NB4 (cell line): ENCODE measurements around the gene CACYBP.
A peak's percentile ranks its signal among the peaks of the same experiment; 100 is the strongest.

Experiments used
- DNase-seq: peaks from one replicate; pipeline ENCODE4 v3.0.0; 2010; ENCODE audit warnings: low read depth
- H3K4me3 ChIP-seq: one replicate; pipeline ENCODE4 v1.5.1; 2011; ENCODE audit warnings: mild to moderate bottlenecking, low read depth, low read length, moderate library complexity
- CTCF ChIP-seq: IDR thresholded peaks from one replicate; pipeline ENCODE4 v1.5.1; 2012; ENCODE audit warnings: low read depth, low read length
- MAX ChIP-seq: IDR thresholded peaks from 2 replicates; pipeline ENCODE4 v1.6.1; 2011; ENCODE audit warnings: low read depth, low read length
- MYC ChIP-seq: IDR thresholded peaks from 2 replicates; pipeline ENCODE4 v1.6.1; 2011; ENCODE audit warnings: low read depth, low read length
- POLR2A ChIP-seq: IDR thresholded peaks from 2 replicates; pipeline ENCODE4 v1.6.1; 2011; ENCODE audit warnings: mild to moderate bottlenecking; ENCODE audit not compliant: insufficient read length; ENCODE audit errors: extremely low read depth

The CACYBP gene

GRCh38 chr1:174956976-174957375 lies 42.8 kb upstream of the CACYBP start:
- no peak for DNase-seq
- TF ChIP-seq POLR2A = no peak
- TF ChIP-seq MYC = no peak
- TF ChIP-seq CTCF = no peak
- no peak for TF ChIP-seq MAX
- H3K4me3 ChIP-seq = no peak overlapping the region

- DNase-seq = no peak
- H3K4me3 ChIP-seq = no peak overlapping the region
- TF ChIP-seq MAX = no peak
- TF ChIP-seq CTCF = no peak
- TF ChIP-seq POLR2A = no peak
- no peak for TF ChIP-seq MYC
Observed at GRCh38 chr1:174957829-174958228, 41.9 kb upstream of the CACYBP start.

GRCh38 chr1:174958396-174958795 lies 41.4 kb upstream of the CACYBP start:
- H3K4me3 ChIP-seq = no peak overlapping the region
- DNase-seq = no peak
- TF ChIP-seq MYC (no peak), MAX (no peak), CTCF (no peak), POLR2A (no peak)

- no peak overlapping the region for H3K4me3 ChIP-seq
- no peak for DNase-seq
- no peak for TF ChIP-seq MAX
- no peak for TF ChIP-seq MYC
- TF ChIP-seq CTCF = no peak
- no peak for TF ChIP-seq POLR2A
Observed at GRCh38 chr1:174960362-174960761, 39.4 kb upstream of the CACYBP start.

GRCh38 chr1:174963529-174964125 lies 36.1 kb upstream of the CACYBP start:
- H3K4me3 ChIP-seq = no peak overlapping the region
- no peak for TF ChIP-seq MAX
- no peak for DNase-seq

- no peak overlapping the region for H3K4me3 ChIP-seq
- no peak for TF ChIP-seq CTCF
- TF ChIP-seq MYC = peak; percentile 56
- peak; percentile 56 for TF ChIP-seq MAX
- TF ChIP-seq POLR2A = no peak
- peak; percentile 91 for DNase-seq
Observed at GRCh38 chr1:174964261-174964971, 35.3 kb upstream of the CACYBP start.
